Thoracic aorta (tissue), 2 donors: ENCODE measurements around the gene VWA8. TPM values are rescaled to one million over a fixed set of nuclear protein-coding genes. Genes with fewer than 3 reads are reported as not detected.
A peak's percentile ranks its signal among the peaks of the same experiment; 100 is the strongest.

Source experiments
- ATAC-seq: fragments of 150-250 bp; one replicate; pipeline ENCODE4 v1.8.0; 2017; ENCODE audit warnings: low read depth; ENCODE audit not compliant: insufficient number of reproducible peaks, low FRiP score
- DNase-seq: peaks from one replicate; pipeline ENCODE4 v3.0.0-alpha.2; 2020; ENCODE audit warnings: low spot score
- H3K27ac ChIP-seq, 2 donors: fragments of 200-600 bp; sonication (generic); 1 replicate in 1 of 2; 2 replicates in 1 of 2; pipeline ENCODE4 v1.5.1; 2016; ENCODE audit warnings: mild to moderate bottlenecking in 2 of 2, moderate library complexity in 2 of 2
- H3K27me3 ChIP-seq: fragments of 200-600 bp; sonication (generic); replicated peaks from 2 replicates; pipeline ENCODE4 v1.6.0; 2016; ENCODE audit warnings: mild to moderate bottlenecking; ENCODE audit not compliant: insufficient read depth
- H3K36me3 ChIP-seq: fragments of 200-600 bp; sonication (generic); one replicate; pipeline ENCODE4 v1.5.1; 2016
- H3K4me1 ChIP-seq, 2 donors: fragments of 200-600 bp; sonication (generic); 1 replicate in 1 of 2; 2 replicates in 1 of 2; pipeline versions ENCODE4 v1.5.1 to v1.6.0; 2016; ENCODE audit warnings: low read depth in 2 of 2, mild to moderate bottlenecking in 1 of 2; ENCODE audit not compliant: control insufficient read depth in 1 of 2
- H3K4me3 ChIP-seq: fragments of 200-600 bp; sonication (generic); 2 replicates; pipeline ENCODE4 v1.5.1; 2016; ENCODE audit warnings: mild to moderate bottlenecking
- H3K9me3 ChIP-seq: fragments of 200-600 bp; sonication (generic); 2 replicates; pipeline ENCODE4 v1.5.1; 2016
- CTCF ChIP-seq: fragments of 200-600 bp; sonication (generic); IDR thresholded peaks from one replicate; pipeline ENCODE4 v1.5.1; 2019; ENCODE audit warnings: antibody characterized with exemption
- total RNA-seq, 2 donors: library from RNA; depleted of rRNA; stranded (reverse); fragments of >200 nt; gene quantifications; one replicate each; pipeline versions ENCODE4 v1.1.0 to v1.2.3, GENCODE V29; 2016

The VWA8 gene
- total RNA-seq, 2 donors from 2014 or later = 19.8 to 25.3 TPM

- H3K9me3 ChIP-seq = no peaks in the 10 kb centered on the region
- no peak overlapping the region for H3K4me3 ChIP-seq
- H3K27me3 ChIP-seq = no peaks in the 10 kb centered on the region
- no peak for DNase-seq
- ATAC-seq = no peak
- no peak overlapping the region for H3K27ac ChIP-seq
- peaks cover 0 to 10% of the 10 kb centered on the region in 2 donors for H3K4me1 ChIP-seq
- H3K36me3 ChIP-seq = no peaks in the 10 kb centered on the region
- no peak for TF ChIP-seq CTCF
Measured at GRCh38 chr13:41603917-41604316, 357.0 kb downstream of the VWA8 start.

GRCh38 chr13:41601718-41602445 is 359.0 kb downstream of the VWA8 start:
- no peak overlapping the region for H3K27ac ChIP-seq
- no peak for DNase-seq
- H3K27me3 ChIP-seq = no peaks in the 10 kb centered on the region
- TF ChIP-seq CTCF = no peak
- no peaks in the 10 kb centered on the region for H3K36me3 ChIP-seq
- ATAC-seq = peak; percentile 77
- H3K9me3 ChIP-seq = no peaks in the 10 kb centered on the region
- H3K4me1 ChIP-seq = peaks cover 0 to 14% of the 10 kb centered on the region in 2 donors
- H3K4me3 ChIP-seq = no peak overlapping the region

- Histone ChIP-seq H3K9me3 (no peaks in the 10 kb centered on the region), H3K27ac (peak overlapping the region; percentile 15 to 17), H3K4me1 (peaks cover 0 to 26% of the 10 kb centered on the region in 2 donors), H3K4me3 (no peak overlapping the region), H3K27me3 (no peaks in the 10 kb centered on the region), H3K36me3 (no peaks in the 10 kb centered on the region)
- TF ChIP-seq CTCF = no peak
- DNase-seq (no peak), ATAC-seq (no peak)
Measured at GRCh38 chr13:41599619-41600018, 361.3 kb downstream of the VWA8 start.

GRCh38 chr13:41597348-41598041 is 363.4 kb downstream of the VWA8 start:
- Histone ChIP-seq H3K4me1 (peaks cover 0 to 26% of the 10 kb centered on the region in 2 donors), H3K27ac (no peak overlapping the region), H3K9me3 (no peaks in the 10 kb centered on the region), H3K27me3 (no peaks in the 10 kb centered on the region), H3K36me3 (no peaks in the 10 kb centered on the region), H3K4me3 (no peak overlapping the region)
- ATAC-seq (no peak), DNase-seq (no peak)
- no peak for TF ChIP-seq CTCF

- peaks cover 0 to 26% of the 10 kb centered on the region in 2 donors for H3K4me1 ChIP-seq
- no peaks in the 10 kb centered on the region for H3K9me3 ChIP-seq
- TF ChIP-seq CTCF = no peak
- no peaks in the 10 kb centered on the region for H3K27me3 ChIP-seq
- H3K27ac ChIP-seq = no peak overlapping the region
- no peak overlapping the region for H3K4me3 ChIP-seq
- no peak for DNase-seq
- H3K36me3 ChIP-seq = no peaks in the 10 kb centered on the region
- ATAC-seq = no peak
Measured at GRCh38 chr13:41596190-41596589, 364.7 kb downstream of the VWA8 start.
